Ureter (tissue), 1 donor: ENCODE measurements around the gene PATJ. TPM values are rescaled to one million over a fixed set of nuclear protein-coding genes. Genes with fewer than 3 reads are reported as not detected.
"Not testable (repeated sequence)": the region's sequence is repeated elsewhere in the genome, so short reads cannot be mapped to it uniquely, and the experiment has no call there.

Experiments
- DNase-seq: peaks from one replicate; pipeline ENCODE4 v3.0.0-alpha.2; 2020; ENCODE audit warnings: low spot score
- total RNA-seq: library from RNA; stranded (reverse); gene quantifications from one replicate; pipeline ENCODE4 v1.2.4, GENCODE V29; 2023
- donor health status: DM: yes; HTN: yes; CAD: no.

The PATJ gene
- total RNA-seq, 1 donor from 2014 or later, result 121 TPM

DNA sequence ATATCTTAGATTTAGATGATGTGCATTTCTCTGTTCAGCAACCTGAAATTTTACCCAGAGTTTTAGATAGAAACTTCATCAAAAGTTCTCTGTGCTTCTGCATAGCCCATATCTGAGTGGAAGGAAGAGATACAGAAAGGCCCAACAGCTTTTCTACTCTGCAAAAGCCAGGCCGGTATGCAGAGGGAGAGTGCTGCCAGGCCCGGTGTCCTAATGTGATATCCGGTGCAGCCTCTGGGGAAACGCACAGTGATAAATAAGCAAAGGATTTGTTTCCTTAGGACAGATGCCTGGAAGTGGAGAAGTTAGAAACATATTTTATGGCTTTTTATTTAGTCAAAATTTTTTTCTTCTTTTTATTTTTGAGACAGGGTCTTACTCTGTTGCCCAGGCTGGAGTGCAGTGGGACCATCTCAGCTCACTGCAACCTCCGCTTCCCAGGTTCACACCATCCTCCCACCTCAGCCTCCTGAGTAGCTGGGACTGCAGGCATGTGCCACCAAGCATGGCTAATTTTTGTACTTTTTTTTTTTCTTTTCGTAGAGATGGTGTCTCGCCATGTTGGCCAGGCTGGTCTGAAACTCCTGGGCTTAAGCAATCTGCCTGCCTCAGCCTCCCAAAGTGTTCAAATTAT is 145.8 kb downstream of the PATJ start:
- no peak for DNase-seq

- no peak for DNase-seq
These were observed 146.5 kb downstream of the PATJ start for GRCh38 chr1:61888808-61889207.

DNA sequence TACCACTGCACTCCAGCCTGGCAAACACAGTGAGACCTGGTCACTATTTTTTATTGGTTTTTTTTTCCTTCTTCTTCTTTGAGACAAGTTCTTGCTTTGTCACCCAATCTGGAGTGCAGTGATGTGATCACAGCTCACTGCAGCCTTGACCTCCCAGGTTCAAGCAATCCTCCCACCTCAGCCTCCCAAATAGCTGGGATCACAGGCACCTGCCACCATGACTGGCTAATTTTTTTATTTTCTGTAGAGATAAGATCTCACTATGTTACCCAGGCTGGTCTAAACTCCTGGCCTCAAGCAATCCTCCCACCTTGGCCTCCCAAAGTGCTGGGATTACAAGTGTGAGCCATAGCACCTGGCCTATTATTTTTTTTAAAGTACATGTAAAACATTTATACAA is 148.2 kb downstream of the PATJ start:
- not testable (repeated sequence) for DNase-seq

DNA sequence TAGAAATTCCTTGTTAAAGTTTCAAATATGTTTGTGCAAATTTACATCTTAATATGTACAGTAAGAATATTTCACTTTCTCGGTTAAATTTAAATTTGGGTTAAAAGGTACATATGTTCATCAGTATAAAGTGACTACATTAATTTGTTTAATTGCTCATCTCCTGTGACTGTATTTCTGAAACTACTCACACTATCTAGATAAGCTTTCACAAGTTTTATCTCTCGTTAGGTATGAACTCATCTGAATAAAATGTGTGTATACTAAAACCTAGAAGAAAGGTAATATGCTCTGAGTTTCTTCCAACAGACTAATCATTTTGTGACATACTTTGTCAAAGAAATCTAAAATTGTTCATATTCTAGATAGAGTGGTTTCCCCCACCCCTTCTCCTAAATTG is 150.7 kb downstream of the PATJ start:
- DNase-seq, result no peak

- DNase-seq, result not testable (repeated sequence)
These were observed 152.0 kb downstream of the PATJ start for GRCh38 chr1:61894296-61894695.

DNA sequence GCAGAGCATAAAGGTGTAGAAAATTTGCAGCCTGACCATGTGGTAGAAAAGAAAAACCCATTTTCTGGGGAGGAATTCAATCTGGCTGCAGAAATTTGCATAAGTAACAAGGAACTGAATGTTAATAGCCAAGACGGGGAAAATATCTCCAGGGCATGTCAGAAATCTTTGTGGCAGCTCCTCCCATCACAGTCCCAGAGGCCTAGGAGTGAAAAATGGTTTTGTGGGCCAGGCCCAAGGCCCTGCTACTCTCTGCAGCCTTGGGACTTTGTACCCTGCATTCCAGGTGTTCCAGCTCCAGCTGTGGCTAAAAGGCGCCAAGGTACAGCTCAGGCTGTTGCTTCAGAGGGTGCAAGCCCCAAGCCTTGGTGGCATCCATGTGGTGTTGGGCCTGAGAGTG is 152.9 kb downstream of the PATJ start:
- no peak for DNase-seq

DNA sequence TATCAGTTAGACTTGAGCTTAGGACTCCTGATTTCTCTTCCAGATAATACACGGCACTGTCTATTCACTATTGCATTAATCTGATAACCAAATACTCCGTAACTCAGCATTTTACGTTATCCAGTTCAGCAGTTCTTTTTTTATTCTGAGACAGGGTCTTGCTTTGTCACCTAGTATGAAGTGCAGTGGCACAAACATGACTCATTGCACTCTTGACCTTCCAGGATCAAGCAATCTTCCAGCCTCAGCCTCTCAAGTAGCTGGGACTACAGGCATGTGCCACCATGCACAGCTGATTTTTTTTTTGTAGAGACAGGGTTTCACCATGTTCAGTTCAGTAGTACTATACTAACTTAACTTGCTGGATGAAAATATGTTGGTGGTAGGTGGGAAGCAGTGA is 156.4 kb downstream of the PATJ start:
- DNase-seq, result no peak

DNA sequence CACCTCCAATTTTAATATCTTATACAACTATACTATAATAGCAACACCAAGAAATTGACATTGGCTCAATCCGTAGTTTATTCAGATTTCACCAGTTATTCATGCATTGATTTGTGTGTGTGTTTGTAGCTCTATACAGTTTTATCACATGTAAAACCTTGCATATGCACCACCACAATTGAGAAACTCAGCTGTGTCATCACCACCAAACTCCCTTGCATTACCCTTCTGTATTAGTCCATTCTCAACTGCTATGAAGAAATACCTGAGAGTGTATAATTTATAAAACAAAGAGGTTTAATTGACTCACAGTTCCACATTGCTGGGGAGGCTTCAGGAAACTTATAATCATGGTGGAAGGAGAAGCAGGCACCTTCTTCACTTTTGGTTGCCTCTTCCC is 162.1 kb downstream of the PATJ start:
- no peak for DNase-seq

GRCh38 chr1:61907102-61907501 is 164.8 kb downstream of the PATJ start:
- DNase-seq, result no peak

DNA sequence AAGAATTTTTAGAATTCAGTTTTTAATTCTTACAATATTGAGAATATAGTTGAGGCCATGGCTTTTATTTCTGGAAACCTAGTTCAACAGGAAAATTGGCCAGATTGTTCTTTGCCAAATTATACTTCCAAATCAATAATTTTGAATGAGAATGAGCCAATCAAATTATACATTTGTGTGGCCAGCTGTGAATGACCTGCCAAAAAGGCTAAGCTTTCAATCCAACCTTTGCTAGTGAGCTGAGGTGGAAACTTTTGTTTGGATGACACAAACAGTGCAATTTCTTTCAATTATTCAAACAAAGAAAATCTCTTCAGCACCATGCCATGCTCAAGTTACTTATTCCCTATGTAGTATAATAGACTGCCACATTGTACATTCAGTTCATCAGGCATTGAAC is 167.8 kb downstream of the PATJ start:
- no peak for DNase-seq

GRCh38 chr1:61914823-61915482 is 172.7 kb downstream of the PATJ start:
- no peak for DNase-seq

DNA sequence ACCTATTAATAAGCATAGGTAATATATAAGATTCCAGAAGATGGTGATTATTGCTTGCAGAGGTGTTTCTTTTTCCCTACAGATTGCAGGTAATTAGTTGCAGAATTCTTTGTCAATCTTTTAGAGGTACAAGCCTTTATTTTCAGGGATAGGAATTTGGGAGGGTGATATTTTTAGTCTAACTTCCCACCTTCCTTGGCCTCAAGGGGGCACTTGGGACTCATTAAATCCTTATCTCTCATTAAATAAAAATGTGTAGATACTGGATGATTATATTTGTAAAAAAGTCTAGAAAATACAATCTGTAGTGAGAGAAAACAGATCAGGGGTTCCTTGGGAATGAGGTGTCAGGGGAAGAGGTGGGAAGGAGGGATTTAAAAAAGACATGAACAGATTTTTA is 179.2 kb downstream of the PATJ start:
- no peak for DNase-seq

GRCh38 chr1:61922950-61923480 is 180.7 kb downstream of the PATJ start:
- no peak for DNase-seq

DNA sequence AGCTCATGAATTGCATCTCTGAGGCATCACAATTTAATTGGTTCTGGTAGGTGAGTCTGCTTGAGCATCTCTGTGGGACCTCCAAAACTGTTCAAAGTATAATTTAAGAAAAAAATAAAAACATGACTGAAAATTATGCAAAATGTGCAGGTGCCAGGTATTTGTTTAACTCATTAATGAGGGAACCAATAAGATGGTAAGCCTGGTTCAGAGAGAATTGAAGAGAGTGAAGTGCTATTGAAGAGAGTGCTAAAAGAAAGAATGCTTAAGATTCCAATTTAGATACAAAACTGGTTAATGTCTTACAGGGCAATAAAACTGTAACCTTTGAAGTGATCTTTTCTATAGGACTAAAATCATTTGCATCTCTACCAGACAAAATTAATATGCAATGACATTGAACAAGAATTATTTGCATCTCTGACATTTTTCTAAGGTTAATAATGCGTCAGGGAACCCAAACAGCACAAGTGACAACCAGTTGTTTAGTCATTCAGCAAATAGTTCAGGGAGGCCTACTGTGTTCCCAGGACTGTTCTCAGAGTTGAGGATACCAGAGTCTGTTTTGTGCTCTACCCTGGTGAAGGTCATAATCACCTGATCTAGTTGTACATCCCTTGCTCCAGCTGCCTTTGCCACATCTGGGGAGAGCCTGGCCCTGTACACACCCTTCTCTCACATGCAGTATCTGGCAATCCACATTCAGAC is 183.5 kb downstream of the PATJ start:
- no peak for DNase-seq

DNA sequence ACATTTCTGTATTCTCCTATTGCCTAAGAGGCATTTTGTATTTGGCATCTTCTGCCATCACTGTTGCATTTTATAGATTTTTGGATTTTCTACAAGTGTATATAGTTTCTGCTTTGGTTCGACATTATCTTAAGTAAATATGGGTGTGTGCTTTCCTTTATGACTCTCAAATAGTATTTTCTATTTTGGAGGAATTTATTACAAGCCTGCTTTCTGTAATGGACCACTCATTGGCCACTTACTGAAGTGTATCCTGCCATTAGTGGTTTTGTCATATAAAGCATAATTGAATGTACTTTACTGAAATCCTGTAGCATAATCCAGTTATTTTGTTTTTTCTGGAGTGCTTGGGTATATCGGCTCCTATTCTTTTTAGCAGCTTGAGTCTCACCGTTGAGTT is 184.3 kb downstream of the PATJ start:
- no peak for DNase-seq

GRCh38 chr1:61930116-61930645 is 187.9 kb downstream of the PATJ start:
- no peak for DNase-seq

- no peak for DNase-seq
These were observed 189.5 kb downstream of the PATJ start for GRCh38 chr1:61931587-61932279.

GRCh38 chr1:61935516-61935915 is 193.2 kb downstream of the PATJ start:
- no peak for DNase-seq

DNA sequence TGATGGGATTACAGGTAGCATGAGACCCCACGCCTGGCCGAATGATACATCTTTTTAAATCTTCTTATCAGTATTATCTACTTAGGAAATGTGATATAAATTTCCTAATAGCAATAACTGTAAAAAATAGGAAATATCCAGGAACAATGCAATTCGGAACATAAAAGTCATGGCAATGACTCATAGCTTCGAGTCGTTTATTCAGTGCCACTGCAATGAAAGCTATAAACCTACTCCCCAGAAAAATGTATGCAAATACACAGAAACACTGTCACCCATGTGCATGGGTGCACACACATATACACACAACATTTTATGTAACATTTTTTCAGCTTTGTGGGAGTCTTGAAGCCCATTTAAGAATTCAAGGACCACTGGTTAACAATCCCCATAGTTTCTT is 194.6 kb downstream of the PATJ start:
- no peak for DNase-seq

DNA sequence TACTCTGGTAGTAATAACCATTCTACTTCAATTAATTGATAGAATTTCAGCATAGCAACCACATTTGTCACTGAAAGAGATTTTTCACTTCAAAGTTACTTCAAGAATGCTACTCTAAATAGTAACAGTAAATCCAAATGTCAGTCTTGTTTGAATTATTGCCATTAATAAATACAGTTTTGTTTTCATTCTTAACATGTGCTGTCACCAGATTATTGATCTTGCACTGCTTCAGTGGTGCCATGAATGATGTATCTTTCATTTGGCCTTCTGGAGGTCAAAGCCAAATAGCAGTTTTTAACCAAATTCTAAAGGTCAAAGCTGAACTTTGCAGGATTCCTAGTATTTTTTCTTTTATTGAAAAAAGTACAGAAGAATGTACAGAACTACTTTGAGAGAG is 199.5 kb downstream of the PATJ start:
- DNase-seq, result no peak

DNA sequence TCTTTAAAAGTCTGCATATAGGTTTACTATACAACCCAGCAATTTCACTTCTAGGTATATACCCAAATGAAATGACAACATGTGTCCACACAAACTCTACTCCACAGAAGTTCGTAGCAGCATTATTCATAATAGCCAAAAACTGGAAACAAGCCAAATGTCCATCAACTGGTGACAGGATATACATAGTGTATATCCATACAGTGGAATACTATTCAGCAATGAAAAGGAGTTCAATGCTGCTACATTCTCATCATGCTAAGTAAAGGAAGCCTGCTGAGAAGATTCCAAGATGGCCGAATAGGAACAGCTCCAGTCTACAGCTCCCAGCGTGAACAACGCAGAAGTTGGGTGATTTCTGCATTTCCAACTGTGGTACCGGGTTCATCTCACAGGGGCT is 200.6 kb downstream of the PATJ start:
- DNase-seq, result no peak

DNA sequence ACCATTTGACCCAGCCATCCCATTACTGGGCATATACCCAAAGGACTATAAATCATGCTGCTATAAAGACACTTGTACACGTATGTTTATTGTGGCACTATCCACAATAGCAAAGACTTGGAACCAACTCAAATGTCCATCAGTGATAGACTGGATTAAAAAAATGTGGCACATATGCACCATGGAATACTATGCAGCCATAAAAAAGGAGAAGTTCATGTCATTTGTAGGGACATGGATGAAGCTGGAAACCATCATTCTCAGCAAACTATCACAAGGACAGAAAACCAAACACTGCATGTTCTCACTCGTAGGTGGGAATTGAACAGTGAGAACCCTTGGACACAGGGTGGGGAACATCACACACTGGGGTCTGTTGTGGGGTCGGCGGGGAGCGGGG is 206.4 kb downstream of the PATJ start:
- DNase-seq, result not testable (repeated sequence)
